Measurements from ENCODE around the gene CCNJL.

Gene CCNJL

DNA sequence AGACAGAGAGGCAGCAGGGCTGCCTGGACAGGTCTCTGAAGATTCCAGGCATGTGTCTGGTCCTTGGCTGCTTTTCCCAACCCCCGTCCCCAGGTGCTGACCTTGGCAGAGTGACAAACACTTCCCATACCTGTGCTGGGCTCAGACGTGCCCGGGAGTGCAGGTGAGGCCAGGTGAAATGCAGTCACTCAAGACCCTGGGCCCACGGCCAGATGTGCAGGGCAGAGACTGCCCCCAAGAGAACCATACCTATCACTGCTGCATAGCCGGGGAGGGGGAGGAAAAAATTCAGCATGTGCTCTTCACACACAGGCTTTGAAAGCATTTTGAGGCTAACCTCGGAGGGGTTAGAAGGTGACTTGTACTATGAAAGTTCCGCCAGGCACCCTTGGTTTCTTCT lies 22.6 kb downstream of the CCNJL start:
- no peak for DNase-seq

DNA sequence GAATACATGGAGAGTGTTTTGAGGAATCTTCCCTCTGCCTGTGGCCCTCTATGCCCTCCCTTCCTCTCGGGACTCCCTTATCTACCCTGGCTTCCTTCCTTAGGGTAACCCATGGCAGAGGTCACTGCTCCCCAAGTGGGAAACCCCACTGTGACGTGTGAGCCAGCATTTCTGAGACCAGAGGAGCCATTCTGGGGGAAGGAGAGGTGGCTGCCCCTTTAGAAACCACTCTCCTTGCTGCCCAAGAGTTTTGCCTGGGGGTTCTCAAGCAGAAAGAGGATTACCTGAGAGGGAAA lies 23.1 kb downstream of the CCNJL start:
- DNase-seq: no peak

DNA sequence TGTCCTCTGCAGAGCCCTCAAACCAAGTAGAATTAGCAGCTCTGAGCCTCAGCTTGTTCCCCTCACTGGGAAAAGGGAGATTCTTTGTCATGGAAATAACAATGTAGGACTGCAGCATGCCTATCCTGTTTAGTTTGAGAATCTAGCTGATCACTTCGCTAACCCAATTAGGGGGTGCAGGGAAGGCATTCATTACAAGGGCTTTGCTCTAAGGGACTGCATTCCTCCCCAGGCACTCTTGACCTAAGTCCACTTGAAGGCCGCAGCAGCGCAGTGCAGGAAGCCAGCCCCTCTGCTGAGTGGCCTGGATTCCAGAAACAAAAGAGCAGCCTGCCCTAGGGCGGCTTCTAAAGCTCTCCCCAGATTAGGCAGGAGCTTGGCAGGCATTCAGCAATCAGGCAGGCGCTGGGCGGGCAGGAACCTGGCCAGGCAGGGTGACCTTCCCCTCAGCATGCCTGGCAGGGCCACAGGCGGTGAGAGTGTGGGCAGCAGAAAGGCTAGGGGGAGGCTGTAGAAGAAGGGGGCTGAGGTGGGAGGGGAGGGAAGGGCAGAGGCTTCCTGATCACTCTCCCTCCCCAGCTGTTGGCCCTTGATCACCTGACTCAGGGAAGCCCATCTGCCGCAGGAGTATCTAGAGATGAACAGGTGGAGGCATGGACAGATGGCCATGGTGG lies 24.8 kb downstream of the CCNJL start:
- no peak for DNase-seq

DNA sequence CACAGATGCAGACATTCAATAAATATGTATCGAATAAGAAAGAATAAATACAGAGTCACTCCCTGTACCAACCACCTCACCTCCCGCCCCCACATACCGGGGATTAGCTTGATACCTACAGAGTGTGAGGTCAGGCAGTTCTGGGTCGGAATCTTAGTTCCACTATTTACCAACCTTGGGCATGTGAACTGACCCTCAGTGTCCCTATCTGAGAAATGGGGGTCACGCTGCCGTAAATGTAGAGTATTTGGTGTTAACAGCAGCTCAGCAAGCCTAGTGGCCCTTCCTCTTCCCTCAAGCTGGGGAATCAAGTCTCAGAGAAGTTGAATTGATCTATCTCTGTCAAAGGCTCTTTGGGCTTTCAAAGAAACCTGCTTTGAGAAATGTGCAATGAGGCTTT lies 25.4 kb downstream of the CCNJL start:
- no peak for DNase-seq

DNA sequence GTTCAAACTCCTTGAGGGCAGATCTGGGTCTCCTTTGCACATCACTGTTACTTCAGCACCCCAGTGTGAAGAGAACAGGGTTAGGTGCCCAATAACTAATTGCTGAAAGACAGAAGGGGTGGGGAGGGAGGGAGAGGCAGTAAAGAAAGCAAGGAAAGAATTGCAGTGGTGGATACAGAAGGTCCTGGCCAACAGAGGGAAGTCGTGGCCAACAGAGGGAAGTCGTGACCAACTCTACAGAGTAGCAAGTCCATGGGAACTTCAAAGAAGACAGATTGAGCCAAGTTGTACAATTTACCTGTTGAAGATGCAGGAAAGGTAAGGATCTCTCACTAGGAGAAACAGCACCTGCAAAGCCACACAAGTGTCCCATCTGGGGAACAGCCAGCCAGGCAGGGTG lies 27.0 kb downstream of the CCNJL start:
- DNase-seq: no peak

DNA sequence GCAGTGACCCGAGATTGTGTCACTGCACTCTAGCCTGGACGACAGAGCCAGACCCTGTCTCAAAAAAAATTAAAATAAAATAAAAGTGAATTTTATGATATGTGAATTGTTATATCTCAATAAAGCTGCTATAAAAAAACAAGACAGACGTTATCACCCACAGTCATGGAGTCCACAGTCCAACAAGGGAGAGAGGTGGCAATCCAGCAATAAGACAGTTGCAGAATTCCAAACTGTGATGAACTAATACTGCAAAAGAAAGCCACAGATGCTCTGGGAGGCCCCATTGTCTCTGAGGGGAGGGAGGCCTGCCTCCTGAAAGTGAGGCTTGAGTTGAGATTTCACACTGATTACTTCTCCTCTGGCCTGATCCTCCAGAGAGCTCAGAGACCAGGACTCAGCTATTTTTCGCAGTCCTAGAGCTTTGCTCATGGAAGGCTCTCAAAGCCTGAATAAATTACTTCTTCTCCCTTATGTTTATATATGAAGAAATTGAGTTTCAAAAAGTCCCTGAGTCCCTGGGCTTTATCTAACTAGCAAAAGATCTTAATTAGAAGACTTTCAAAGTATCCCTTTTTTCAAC lies 28.0 kb downstream of the CCNJL start:
- no peak for DNase-seq

DNA sequence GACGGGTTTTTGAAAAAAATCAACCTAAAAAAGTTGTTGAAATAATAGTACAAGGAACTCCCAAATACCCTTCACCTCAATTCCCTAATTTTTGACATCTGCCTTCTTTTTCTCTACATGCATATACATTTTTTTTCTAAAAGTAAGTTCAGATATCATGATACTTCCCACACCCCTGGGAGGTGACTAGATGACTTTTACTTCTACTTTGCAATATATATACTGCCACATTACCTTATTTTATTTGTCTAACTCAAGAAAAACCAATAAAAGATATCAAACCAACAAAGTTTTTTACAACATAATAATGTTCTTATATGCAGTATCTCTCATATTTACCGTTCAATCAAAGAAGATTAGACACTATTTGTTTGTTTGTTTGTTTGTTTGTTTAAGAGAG lies 31.1 kb downstream of the CCNJL start:
- DNase-seq: no peak

DNA sequence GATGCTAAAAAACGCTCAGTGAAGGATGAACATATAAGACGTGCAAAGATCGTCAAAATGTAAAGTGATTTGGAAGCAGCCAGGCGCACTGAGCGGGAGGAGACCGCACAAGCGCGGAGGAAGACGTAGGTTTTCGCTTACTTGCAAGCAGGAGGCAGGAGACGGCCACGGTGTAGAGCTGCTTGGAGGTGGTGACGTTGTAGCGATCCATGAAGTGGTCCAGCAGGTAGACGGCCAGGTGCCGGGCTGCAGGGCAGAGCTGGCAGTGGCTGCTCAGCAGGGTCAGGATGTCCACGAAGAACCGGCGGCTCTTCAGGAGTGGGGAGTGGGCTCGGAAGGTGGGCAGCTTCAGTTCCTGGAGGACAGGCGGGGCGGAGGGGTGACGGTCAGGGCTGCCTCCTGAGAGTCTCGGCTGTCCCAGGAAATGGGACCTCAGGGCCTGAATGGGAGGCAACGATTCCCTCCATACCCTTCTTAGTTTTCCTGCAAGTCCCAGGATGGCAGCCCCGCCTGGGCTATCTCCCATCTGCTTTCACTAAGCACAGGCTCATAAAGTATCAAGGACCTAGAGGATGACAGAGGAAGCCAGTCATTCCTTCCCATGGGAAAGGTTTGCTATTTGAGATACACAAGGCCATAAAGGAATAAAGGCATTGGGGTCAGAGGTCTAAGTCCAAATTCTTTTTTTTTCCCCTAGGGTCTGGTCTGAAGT lies 31.8 kb downstream of the CCNJL start:
- DNase-seq: no peak

DNA sequence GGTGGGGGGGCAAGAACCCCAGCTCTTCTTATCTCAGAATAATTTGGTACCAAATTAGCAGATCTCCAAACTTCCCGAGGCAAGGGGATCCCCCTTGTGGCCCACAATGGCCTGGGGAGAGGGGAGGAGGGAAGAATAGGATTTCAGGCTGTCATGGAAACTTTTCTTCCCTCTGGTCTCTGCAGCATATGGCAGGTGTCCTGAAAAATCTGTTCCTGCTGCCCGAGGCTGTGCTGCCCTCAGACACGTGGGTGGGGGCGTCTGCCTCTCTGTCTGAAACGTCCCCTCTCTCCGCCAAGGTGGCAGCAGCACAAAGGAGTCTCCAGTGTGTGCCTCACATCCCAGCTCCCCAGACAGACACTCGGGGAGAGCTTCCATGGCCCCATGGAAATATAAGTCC lies 34.0 kb downstream of the CCNJL start:
- no peak for DNase-seq

DNA sequence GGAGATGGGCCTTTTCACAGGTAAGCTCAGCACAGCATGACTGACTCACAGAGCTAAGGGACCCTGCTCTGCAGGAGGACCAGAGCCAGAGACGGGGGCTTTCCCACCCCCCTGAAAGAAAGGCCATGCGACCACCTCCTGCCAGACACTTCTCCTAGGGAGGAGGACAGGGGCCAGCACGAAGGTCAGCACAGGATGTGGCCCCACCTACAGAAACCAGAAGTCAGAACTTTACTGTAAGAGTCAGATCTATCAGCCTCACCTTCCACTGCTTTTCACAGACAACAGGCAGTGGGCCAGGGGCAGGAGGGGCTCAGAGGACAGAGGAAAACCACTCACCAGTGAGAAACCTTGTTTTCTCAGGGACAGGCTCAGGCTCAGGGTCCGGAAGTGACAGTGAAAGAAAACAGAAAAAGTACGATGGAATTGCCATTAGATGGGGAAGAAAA lies 37.9 kb downstream of the CCNJL start:
- no peak for DNase-seq

DNA sequence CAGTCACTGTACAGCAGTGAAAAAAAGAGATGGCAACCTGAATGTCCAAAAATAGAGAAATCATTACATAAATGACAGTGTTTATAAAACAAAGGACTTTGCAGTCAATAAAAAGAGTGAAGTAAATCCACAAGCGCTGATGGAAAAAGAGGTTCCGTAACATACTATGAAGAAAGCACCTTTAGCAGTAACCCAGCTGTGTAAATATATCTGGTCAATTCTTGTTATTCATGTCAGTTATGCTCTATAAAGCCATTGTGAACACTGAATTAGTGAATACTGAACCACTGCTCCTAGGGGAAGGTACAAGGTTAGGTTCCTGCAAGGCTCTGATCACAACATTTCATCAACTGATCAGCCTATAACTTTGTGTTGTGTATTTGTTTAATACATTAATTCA lies 39.5 kb downstream of the CCNJL start:
- no peak for DNase-seq

DNA sequence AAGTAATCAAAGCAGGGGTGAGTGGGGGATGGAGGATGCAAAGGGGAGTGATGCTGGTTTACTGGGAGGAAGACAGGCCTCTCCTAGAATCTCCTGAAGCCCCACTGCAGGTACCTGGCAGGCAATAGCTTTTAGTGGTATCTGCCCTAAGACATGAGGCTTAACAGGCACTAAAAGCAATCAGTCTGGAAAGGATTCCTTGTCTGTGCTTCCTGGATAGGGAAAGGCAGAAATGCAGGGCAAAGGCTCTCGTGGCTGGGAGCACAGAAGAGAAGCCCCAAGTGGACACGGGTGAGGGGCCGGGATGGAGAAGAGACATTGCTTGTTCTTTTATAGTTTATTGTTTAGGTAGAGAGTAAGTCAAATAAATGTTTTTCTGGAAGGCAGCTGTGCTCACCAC lies 40.1 kb downstream of the CCNJL start:
- no peak for DNase-seq

DNA sequence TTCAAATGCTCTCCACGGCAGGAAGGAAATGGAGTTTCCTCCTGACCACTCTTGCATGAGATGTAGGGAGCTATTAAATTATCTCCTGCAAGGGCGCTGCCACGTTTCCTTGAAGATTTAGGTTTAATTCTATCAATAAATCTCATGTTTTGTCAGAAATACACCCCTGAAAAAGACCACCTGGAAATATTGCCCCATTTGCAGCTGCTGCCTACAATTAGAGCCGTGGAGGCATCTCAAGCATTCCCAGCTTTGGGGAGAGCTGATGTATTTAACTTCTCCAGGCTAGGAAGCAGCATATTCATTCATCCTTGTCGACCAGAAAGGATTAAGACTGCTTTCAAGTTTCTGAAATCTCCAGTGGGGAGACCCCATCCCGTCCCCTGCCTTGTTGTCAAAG lies 40.5 kb downstream of the CCNJL start:
- DNase-seq: no peak

DNA sequence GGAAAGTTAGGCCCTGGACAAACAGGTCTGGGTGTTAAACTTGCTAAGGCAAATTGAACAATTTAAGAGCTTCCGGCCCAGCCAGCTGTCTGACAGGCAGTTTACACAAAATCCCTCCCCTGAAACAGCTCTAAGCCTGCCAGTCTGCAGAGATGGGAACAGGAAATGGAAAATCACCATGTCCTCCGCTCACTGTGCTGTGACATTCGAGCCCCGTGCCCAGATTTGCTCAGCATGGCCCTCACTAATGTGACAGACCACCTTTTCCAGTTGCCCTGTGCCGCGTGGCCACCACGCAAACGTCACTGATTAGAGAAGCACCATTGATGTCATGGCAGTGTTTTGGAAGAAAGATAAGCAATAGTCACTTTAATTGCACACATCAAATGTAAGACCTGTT lies 41.0 kb downstream of the CCNJL start:
- no peak for DNase-seq

DNA sequence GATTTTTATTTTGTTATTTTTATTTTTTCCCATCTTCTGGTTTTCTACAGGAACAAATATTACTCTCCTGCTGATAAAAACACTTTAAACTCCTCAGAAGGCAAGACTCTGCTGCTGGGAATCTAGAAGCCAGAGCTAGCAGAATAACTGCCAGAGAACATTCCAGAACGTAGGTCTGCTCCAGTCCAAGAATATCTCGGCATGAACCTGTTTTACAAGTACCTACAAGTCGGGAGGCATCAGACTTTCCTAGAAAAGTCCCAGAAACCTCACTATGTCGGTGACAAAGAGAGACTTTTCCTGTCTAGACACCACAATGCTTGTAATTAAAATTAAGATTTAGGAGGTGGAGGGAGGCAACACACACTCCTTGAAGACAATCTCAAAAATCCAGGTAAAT lies 41.7 kb downstream of the CCNJL start:
- DNase-seq: no peak

DNA sequence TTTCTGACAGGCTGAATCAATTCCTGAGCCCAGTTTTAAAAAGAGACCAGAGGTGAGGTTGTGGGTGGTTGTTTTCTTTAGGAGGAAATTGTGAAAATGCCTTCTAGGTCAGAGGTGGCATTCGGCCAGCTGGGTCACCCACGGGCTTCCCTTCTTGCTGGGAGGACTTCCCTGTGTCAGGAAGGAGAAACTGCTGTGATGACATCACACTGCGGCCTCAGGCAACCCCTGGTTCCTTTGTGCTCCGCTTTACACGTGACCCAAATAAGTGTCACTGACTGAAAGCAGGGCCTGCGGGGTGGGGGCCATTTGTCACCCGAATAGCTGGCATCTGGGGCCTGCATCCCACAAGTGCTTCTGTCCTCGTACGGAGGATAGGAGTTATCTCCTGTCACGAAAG lies 43.3 kb downstream of the CCNJL start:
- no peak for DNase-seq

DNA sequence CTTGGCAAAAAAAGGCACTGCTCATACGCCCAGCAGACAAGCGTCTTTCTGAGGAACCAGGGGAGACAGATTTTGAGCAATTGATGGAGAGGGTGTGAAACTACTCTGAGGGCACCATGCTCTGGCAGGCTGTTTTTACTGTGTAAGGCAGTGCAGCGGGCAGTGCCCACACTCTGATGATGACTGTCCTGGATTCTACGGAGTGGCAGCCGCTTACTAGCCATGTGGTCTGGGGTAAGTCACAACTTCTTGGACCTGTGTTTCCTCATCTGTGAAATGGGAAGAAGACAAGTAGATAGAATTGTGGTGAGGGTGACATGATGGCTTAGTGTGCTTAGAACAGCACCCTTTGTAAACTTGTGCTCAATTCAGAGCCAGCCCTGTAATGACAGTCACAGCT lies 44.2 kb downstream of the CCNJL start:
- no peak for DNase-seq

DNA sequence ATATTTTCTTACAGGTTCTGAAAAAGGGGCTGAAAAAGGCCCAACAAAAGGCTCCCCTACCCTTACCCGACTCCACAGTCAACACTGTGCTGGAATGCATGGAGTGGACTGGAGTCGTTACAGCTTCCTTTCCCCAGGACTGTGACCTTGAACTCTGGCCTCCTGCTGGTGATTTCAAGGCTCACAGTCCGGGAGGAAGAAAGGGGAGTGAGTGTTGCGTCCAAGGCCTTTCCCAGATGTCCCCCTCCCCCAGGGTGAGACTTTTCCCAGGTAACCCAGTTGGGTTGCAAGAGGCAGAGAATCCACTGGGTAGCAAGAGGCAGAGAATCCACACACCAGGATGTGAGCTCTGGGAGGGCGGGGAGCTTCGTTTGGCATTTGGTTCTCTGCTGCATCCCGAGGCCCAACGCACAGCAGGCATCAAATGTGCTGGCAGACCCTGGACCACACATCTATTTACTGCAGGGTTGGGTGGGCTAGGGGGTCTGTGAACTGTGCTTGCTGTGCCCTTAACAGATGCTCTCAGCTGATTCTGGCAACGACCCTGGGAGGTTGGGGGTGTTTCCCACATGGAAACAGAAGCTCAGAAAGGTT lies 45.5 kb downstream of the CCNJL start:
- DNase-seq: no peak

DNA sequence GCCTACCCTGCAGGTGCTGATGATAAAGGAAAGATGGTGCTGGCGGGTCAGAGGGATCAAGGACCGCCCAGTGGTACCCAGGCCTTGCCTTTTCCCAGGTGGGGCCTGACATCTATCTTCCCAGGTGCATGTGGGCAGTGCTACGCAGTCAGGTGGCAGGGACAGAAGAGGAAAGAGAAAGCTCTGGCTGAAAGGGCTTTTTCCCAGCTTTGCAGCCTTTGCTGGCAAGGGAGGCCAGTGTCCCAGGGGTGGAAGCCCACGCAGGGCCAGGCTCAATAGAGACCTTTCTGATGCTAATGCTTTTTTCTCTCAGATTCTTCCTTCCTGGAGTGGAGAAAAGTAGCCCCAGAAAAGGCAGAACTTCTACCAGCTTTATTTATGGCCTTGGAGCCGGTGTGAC lies 46.3 kb downstream of the CCNJL start:
- DNase-seq: no peak

DNA sequence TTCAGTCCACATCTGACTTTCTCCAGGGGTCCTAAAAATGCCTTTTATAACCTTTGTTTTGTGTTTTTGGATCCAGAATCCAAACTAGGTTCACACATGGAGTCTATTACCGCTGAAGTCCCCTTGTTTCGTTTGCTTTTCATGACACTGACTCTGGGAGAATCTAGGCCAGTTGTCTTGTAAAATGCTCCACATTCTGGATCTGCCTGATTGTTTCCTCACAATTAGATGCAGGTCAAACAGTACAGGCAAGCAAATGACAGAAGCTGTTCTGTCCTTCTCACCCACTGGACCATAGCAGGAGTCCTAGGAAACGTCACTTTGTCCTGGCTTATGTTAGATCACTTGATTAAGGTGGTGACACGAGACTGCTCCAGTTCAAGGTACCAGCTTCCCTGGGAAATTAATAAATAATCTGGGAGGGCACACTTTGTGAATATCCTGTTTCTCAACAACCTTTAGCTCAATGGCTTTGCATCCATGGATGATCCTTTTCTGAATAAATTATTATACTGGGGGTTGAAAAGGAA lies 49.0 kb downstream of the CCNJL start:
- DNase-seq: no peak

DNA sequence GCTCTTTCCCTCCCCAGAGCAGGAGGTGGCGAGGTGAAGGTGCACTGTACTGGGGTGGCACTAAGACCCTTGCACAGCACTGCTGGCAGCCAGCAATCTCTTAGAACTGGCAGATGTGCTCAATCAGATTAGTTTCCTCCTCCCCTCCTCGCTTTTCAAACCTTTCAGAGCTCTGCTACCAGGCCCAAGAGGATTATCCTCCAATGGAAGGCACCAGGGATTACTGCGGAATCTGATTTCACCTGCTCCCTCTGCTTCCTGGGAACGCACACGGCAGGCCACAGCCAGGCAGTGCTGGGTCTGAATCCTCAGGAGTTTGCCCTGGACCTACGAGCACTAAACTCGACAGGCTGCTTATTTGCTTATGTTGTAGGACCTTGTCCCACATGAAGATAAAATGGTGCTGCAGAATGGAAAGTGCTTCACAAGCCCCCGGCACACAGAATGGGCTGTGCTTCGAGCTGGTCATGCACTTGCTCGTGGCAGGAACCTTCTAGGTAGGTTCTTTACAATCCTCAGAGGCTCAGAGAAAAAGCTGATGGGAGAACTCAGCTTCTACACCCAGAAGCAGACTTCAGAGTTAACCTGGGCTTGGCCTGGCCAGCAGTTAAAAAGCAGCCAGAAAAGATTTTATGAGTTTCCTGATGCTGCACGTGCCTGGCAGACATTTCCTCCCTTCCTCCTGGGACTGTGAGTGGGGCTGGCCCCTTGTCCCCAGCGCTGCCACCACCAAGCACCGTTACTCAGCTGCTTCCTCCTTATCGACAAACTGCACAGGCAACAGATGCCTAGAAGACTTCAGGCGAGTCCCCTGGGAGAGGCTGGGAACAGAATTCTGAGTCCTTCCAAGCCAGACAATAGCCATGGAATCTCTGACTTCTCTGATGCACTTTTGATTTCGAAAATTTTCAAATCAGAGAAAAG lies 50.0 kb downstream of the CCNJL start:
- no peak for DNase-seq

DNA sequence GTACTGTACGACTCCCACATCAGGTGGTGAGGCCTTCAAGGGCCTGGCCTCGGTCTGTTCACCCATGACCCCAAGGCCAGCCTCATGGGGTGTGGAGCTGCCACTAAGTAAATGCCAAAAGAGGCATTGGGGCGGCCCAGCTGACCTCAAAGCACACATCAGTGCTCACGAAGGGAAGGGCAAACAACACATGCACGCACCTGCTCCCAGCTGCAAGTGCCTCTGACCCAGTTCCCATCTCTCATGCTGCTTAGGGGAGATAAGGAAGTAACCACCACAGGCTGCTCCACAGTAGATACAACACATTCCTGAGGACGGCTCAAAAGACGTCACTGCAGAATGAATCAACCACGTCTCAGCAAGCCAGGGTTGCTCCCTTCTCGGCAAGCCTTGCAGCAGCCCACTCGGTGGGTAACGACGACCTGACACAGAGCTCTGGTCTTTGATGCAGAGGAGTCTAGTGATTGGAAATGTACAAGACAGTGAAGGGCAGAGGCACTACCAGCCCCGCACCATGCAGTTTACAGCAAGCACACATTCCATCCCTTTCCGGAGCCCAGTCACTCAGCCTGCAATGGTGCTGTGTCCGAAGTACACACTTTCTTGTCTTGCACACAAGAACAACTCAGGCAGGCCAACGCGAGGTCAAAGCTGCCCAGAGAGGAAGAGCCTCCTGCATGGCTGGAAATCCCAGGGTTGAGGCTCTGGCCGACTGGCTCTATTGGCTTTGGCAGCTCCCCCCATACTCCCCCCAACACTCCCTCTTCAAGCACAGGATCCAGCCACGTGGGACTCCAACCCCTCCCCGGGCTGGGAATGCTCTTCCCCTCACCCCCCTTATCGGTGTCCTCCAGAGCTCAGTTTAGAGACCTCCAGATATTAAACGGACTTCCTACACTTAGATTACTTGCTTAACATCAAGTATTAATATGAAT lies 51.2 kb downstream of the CCNJL start:
- DNase-seq: no peak

Measured in activated T-cell treated with anti-CD3 and anti-CD28 coated beads for 4 hours (primary cell).